GM12878 (cell line): ENCODE measurements around the gene TMEM88. TPM values are rescaled to one million over a fixed set of nuclear protein-coding genes. Genes with fewer than 3 reads are reported as not detected.

Source experiments
- CBX5 ChIP-seq: sonication (generic); IDR thresholded peaks from 2 replicates; pipeline ENCODE4 v1.6.1; 2016; ENCODE audit warnings: low read depth, moderate library complexity, mild to moderate bottlenecking, inconsistent platforms
- CHD4 ChIP-seq: fragments of 200-600 bp; sonication (generic); IDR thresholded peaks from 2 replicates; pipeline ENCODE4 v1.6.1; 2016; ENCODE audit warnings: mild to moderate bottlenecking
- EGR1 ChIP-seq, 2 experiments: IDR thresholded peaks; 1 replicate in 1 of 2; 2 replicates in 1 of 2; pipeline ENCODE4 v1.6.1; 2011 to 2012; ENCODE audit warnings: low read depth in 2 of 2, low read length in 2 of 2, borderline replicate concordance in 1 of 2, mild to moderate bottlenecking in 1 of 2, moderate library complexity in 1 of 2
- HSF1 ChIP-seq: fragments of 150-350 bp; IDR thresholded peaks from 2 replicates; pipeline ENCODE4 v1.6.1; 2014; ENCODE audit warnings: mild to moderate bottlenecking, low read depth, low read length
- IKZF1 ChIP-seq: fragments of 450-650 bp; conservative IDR thresholded peaks from 2 replicates; pipeline ENCODE4 v1.6.1; 2017; ENCODE audit warnings: antibody characterized with exemption, mild to moderate bottlenecking
- KDM1A ChIP-seq: fragments of 200-600 bp; sonication (generic); IDR thresholded peaks from 2 replicates; pipeline ENCODE4 v1.6.1; 2016; ENCODE audit warnings: borderline replicate concordance
- LARP7 ChIP-seq: fragments of 450-650 bp; IDR thresholded peaks from 2 replicates; pipeline ENCODE4 v1.6.1; 2017; ENCODE audit warnings: mild to moderate bottlenecking
- NFYB ChIP-seq: IDR thresholded peaks from 2 replicates; pipeline ENCODE4 v1.6.1; 2011; ENCODE audit warnings: low read depth, mild to moderate bottlenecking, low read length, improper control_type of control experiment, moderate library complexity; ENCODE audit not compliant: insufficient read depth
- PML ChIP-seq: IDR thresholded peaks from 2 replicates; pipeline ENCODE4 v1.6.1; 2012; ENCODE audit warnings: low read length, inconsistent platforms
- POLR2A ChIP-seq: IDR thresholded peaks from 2 replicates; pipeline ENCODE4 v1.6.1; 2011; ENCODE audit warnings: low read depth, mild to moderate bottlenecking, low read length
- POLR2AphosphoS2 ChIP-seq: IDR thresholded peaks from 2 replicates; pipeline ENCODE4 v1.6.1; 2011; ENCODE audit warnings: low read depth, mild to moderate bottlenecking, low read length, improper control_type of control experiment, moderate library complexity
- RELA ChIP-seq: fragments of 450-650 bp; IDR thresholded peaks from 2 replicates; pipeline ENCODE4 v1.8.0; 2014; ENCODE audit warnings: borderline replicate concordance; ENCODE audit not compliant: partially characterized antibody
- RELB ChIP-seq: fragments of 450-650 bp; IDR thresholded peaks from 2 replicates; pipeline ENCODE4 v1.6.1; 2017; ENCODE audit warnings: low read depth, mild to moderate bottlenecking, moderate library complexity
- SMAD5 ChIP-seq: IDR thresholded peaks from 2 replicates; pipeline ENCODE4 v1.6.1; 2016; ENCODE audit warnings: antibody characterized with exemption, low read depth
- SP1 ChIP-seq: IDR thresholded peaks from one replicate; pipeline ENCODE4 v1.6.1; 2011; ENCODE audit warnings: low read depth, low read length
- SREBF1 ChIP-seq: IDR thresholded peaks from 2 replicates; pipeline ENCODE4 v1.6.1; 2012; ENCODE audit warnings: mild to moderate bottlenecking, low read length
- ZBED1 ChIP-seq: IDR thresholded peaks from 2 replicates; pipeline ENCODE4 v1.6.1; 2016; ENCODE audit warnings: borderline replicate concordance
- ZSCAN29 ChIP-seq: fragments of 450-650 bp; IDR thresholded peaks from 2 replicates; pipeline ENCODE4 v1.6.1; 2017; ENCODE audit warnings: mild to moderate bottlenecking, moderate library complexity
- polyA plus RNA-seq, 11 experiments: library from polyadenylated mRNA; depleted of rRNA in 4 of 11; unstranded in 6 of 11; stranded (reverse) in 5 of 11; fragments of >200 nt; fragmentation: Nextera tagmentation in 4 of 11; fragmentation: Illumina TruSeq in 1 of 11; extraction: Ambion mirVana in 4 of 11; extraction: Trizol in 1 of 11; gene quantifications; 1 replicate in 1 of 11; 2 replicates in 10 of 11; pipeline versions ENCODE4 v1.2.1 to v1.2.3, GENCODE V29; 2011 to 2016; ENCODE audit warnings: inconsistent platforms in 2 of 11, missing spikeins in 2 of 11, low read depth in 1 of 11
- total RNA-seq, 4 experiments: library from RNA; depleted of rRNA in 3 of 4; stranded (reverse); fragments of >200 nt in 3 of 4; fragmentation: Illumina TruSeq in 1 of 4; extraction: Trizol in 1 of 4; gene quantifications; 2 replicates each; pipeline versions ENCODE4 v1.2.1 to v1.2.3, GENCODE V29; 2013 to 2021
- TF ChIP-seq, protein P1 (sequence below): fragments of 450-650 bp; conservative IDR thresholded peaks from 2 replicates; pipeline ENCODE4 v1.6.1; 2017; ENCODE audit warnings: mild to moderate bottlenecking, moderate library complexity
- TF ChIP-seq, protein P2 (sequence below): IDR thresholded peaks from 2 replicates; pipeline ENCODE4 v1.6.1; 2012; ENCODE audit warnings: low read length, inconsistent platforms
- TF ChIP-seq, protein P3 (sequence below): fragments of 450-650 bp; IDR thresholded peaks from 2 replicates; pipeline ENCODE4 v1.6.1; 2016; ENCODE audit warnings: mild to moderate bottlenecking

TMEM88 gene
- total and polyA plus RNA-seq, 10 of the 15 experiments (the other 5 are each of a cell fraction or from before 2014, with no cell fraction given): 0.21 to 2.2 (median 0.62) TPM; not detected in 5

GRCh38 chr17:7856811-7857712, 2.2 kb downstream of the TMEM88 start, which contains the start of gene NAA38 (continued):
- TF ChIP-seq, protein P1, sequence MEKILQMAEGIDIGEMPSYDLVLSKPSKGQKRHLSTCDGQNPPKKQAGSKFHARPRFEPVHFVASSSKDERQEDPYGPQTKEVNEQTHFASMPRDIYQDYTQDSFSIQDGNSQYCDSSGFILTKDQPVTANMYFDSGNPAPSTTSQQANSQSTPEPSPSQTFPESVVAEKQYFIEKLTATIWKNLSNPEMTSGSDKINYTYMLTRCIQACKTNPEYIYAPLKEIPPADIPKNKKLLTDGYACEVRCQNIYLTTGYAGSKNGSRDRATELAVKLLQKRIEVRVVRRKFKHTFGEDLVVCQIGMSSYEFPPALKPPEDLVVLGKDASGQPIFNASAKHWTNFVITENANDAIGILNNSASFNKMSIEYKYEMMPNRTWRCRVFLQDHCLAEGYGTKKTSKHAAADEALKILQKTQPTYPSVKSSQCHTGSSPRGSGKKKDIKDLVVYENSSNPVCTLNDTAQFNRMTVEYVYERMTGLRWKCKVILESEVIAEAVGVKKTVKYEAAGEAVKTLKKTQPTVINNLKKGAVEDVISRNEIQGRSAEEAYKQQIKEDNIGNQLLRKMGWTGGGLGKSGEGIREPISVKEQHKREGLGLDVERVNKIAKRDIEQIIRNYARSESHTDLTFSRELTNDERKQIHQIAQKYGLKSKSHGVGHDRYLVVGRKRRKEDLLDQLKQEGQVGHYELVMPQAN: peak; percentile 88
- TF ChIP-seq, protein P2, sequence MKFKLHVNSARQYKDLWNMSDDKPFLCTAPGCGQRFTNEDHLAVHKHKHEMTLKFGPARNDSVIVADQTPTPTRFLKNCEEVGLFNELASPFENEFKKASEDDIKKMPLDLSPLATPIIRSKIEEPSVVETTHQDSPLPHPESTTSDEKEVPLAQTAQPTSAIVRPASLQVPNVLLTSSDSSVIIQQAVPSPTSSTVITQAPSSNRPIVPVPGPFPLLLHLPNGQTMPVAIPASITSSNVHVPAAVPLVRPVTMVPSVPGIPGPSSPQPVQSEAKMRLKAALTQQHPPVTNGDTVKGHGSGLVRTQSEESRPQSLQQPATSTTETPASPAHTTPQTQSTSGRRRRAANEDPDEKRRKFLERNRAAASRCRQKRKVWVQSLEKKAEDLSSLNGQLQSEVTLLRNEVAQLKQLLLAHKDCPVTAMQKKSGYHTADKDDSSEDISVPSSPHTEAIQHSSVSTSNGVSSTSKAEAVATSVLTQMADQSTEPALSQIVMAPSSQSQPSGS: no peak
- TF ChIP-seq KDM1A (no peak), CBX5 (0 out of 2 replicates have a peak, but pooled peaks have one; percentile 17), POLR2AphosphoS2 (peak; percentile 30; the same call in 1 of the 2 replicates), HSF1 (no peak), SREBF1 (peak; percentile 89), RELA (no peak), LARP7 (peak; percentile 75), IKZF1 (peak; percentile 99), EGR1 (IDR thresholded peaks at IDR 0.05; ENCODE audit: borderline replicate concordance in 1 of 2, low read depth in 2 of 2, low read length in 2 of 2) (peak in 1 of 2 experiments; percentile 24; a peak in 1 of 3 replicates), ZSCAN29 (peak; percentile 53; the same call in 1 of the 2 replicates), CHD4 (no peak), NFYB (no peak), SMAD5 (no peak), SP1 (peak; percentile 36), PML (0 out of 2 replicates have a peak, but pooled peaks have one; percentile 3), ZBED1 (0 out of 2 replicates have a peak, but pooled peaks have one; percentile 19), POLR2A (peak; percentile 76), RELB (no peak; the same call in 1 of the 2 replicates)
- TF ChIP-seq, protein P3, sequence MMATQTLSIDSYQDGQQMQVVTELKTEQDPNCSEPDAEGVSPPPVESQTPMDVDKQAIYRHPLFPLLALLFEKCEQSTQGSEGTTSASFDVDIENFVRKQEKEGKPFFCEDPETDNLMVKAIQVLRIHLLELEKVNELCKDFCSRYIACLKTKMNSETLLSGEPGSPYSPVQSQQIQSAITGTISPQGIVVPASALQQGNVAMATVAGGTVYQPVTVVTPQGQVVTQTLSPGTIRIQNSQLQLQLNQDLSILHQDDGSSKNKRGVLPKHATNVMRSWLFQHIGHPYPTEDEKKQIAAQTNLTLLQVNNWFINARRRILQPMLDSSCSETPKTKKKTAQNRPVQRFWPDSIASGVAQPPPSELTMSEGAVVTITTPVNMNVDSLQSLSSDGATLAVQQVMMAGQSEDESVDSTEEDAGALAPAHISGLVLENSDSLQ: peak; percentile 74
